IMR-90 (cell line): ENCODE measurements around the gene RFC3. TPM values are rescaled to one million over a fixed set of nuclear protein-coding genes. Genes with fewer than 3 reads are reported as not detected.

Experiments used
- ATAC-seq: fragments of 200-7000 bp; cut with Tn5 transposase; 2 replicates; pipeline ENCODE4 v1.9.1; 2020; ENCODE audit warnings: low read depth, mild to moderate bottlenecking, moderate library complexity
- BruUV-seq: library from RNA; stranded (reverse); fragments of 400-500 nt; replicated peaks from 2 replicates; lab custom pipeline; 2021; lab: Mats Ljungman, UMichigan
- CTCF ChIA-PET: fragments of 300-600 bp; formaldehyde crosslinking; extraction: SDS; loops from one replicate; lab custom pipeline; 2021; ENCODE audit warnings: antibody characterized with exemption; lab: Yijun Ruan, JAX
- POLR2A ChIA-PET: fragments of 300-600 bp; sonication (Branson Sonifier 250); formaldehyde crosslinking; loops from one replicate; lab custom pipeline; 2022; ENCODE audit warnings: antibody characterized with exemption; ENCODE audit not compliant: unreplicated experiment; lab: Charles Lee
- DNase-seq: peaks from one replicate; pipeline ENCODE4 v3.0.0; 2013
- H2AFZ ChIP-seq: replicated peaks from 2 replicates; pipeline ENCODE3; 2013; ENCODE audit warnings: low read length, mild to moderate bottlenecking; ENCODE audit not compliant: poor library complexity
- H2AK5ac ChIP-seq: 2 replicates; pipeline ENCODE4 v1.6.1; 2013; ENCODE audit warnings: low read depth, low read length, inconsistent platforms
- H2AK9ac ChIP-seq: replicated peaks from 2 replicates; pipeline ENCODE3; 2013; ENCODE audit warnings: mild to moderate bottlenecking, low read depth, low read length, moderate library complexity; ENCODE audit not compliant: poor library complexity
- H2BK120ac ChIP-seq: 2 replicates; pipeline ENCODE4 v1.6.1; 2013; ENCODE audit warnings: low read depth, low read length, inconsistent platforms
- H2BK15ac ChIP-seq: 3 replicates; pipeline ENCODE4 v1.6.1; 2013; ENCODE audit warnings: low read depth, low read length, inconsistent platforms
- H2BK20ac ChIP-seq: 2 replicates; pipeline ENCODE4 v1.6.1; 2013; ENCODE audit warnings: low read depth, mild to moderate bottlenecking, inconsistent platforms, low read length, moderate library complexity
- H2BK5ac ChIP-seq: 2 replicates; pipeline ENCODE4 v1.6.1; 2013; ENCODE audit warnings: mild to moderate bottlenecking, low read depth, low read length, inconsistent platforms; ENCODE audit not compliant: poor library complexity, severe bottlenecking
- H3K14ac ChIP-seq: replicated peaks from 2 replicates; pipeline ENCODE4 v1.6.1; 2013; ENCODE audit warnings: low read depth, low read length, inconsistent platforms
- H3K18ac ChIP-seq: 2 replicates; pipeline ENCODE4 v1.6.1; 2013; ENCODE audit warnings: low read depth, low read length, control low read depth
- H3K23ac ChIP-seq: 2 replicates; pipeline ENCODE4 v1.6.1; 2013; ENCODE audit warnings: low read depth, low read length, inconsistent platforms
- H3K27ac ChIP-seq: 2 replicates; pipeline ENCODE4 v1.5.1; 2013; ENCODE audit warnings: mild to moderate bottlenecking, control low read depth, low read length; ENCODE audit not compliant: insufficient read depth
- H3K27me3 ChIP-seq: 2 replicates; pipeline ENCODE4 v1.6.1; 2013; ENCODE audit warnings: low read length; ENCODE audit not compliant: control insufficient read depth, insufficient read depth
- H3K36me3 ChIP-seq: 2 replicates; pipeline ENCODE4 v1.6.1; 2013; ENCODE audit warnings: low read length, mixed read lengths; ENCODE audit not compliant: control insufficient read depth, insufficient read depth
- H3K4ac ChIP-seq: 2 replicates; pipeline ENCODE4 v1.6.1; 2013; ENCODE audit warnings: low read depth, low read length, inconsistent platforms
- H3K4me1 ChIP-seq: 2 replicates; pipeline ENCODE4 v1.6.1; 2013; ENCODE audit warnings: low read length, mixed read lengths; ENCODE audit not compliant: control insufficient read depth, insufficient read depth
- H3K4me2 ChIP-seq: 2 replicates; pipeline ENCODE4 v1.6.1; 2013; ENCODE audit warnings: low read depth, mild to moderate bottlenecking, control low read depth, low read length, moderate library complexity
- H3K4me3 ChIP-seq: 2 replicates; pipeline ENCODE4 v1.5.1; 2013; ENCODE audit warnings: low read depth, mild to moderate bottlenecking, control low read depth, low read length, moderate library complexity; ENCODE audit not compliant: insufficient read depth
- H3K56ac ChIP-seq: 2 replicates; pipeline ENCODE4 v1.6.1; 2013; ENCODE audit warnings: low read length, inconsistent platforms; ENCODE audit not compliant: insufficient read depth; ENCODE audit errors: extremely low read depth
- H3K79me1 ChIP-seq, 2 experiments: 2 replicates each; pipeline ENCODE4 v1.6.1; 2013; ENCODE audit warnings: low read length in 2 of 2, inconsistent platforms in 1 of 2, low read depth in 1 of 2
- H3K9ac ChIP-seq: 2 replicates; pipeline ENCODE4 v1.6.1; 2013; ENCODE audit warnings: low read depth, low read length, control low read depth
- H3K9me1 ChIP-seq: 2 replicates; pipeline ENCODE4 v1.6.1; 2013; ENCODE audit warnings: low read length, inconsistent platforms; ENCODE audit not compliant: insufficient read depth
- H3K9me3 ChIP-seq: 2 replicates; pipeline ENCODE4 v1.6.1; 2013; ENCODE audit warnings: low read length; ENCODE audit not compliant: control insufficient read depth, insufficient read depth
- H4K20me1 ChIP-seq: 2 replicates; pipeline ENCODE4 v1.6.1; 2013; ENCODE audit warnings: low read length, inconsistent platforms; ENCODE audit not compliant: insufficient read depth
- H4K5ac ChIP-seq: 2 replicates; pipeline ENCODE4 v1.6.1; 2013; ENCODE audit warnings: mild to moderate bottlenecking, low read depth, low read length, control low read depth
- H4K8ac ChIP-seq, 2 experiments: 2 replicates each; pipeline ENCODE4 v1.6.1; 2013; ENCODE audit warnings: low read depth in 2 of 2, low read length in 2 of 2, control low read depth in 1 of 2, inconsistent platforms in 1 of 2
- H4K91ac ChIP-seq: 2 replicates; pipeline ENCODE4 v1.6.1; 2013; ENCODE audit warnings: low read depth, low read length, inconsistent platforms; ENCODE audit not compliant: insufficient read depth
- CEBPB ChIP-seq: IDR thresholded peaks from 2 replicates; pipeline ENCODE4 v1.6.1; 2012; ENCODE audit warnings: low read depth, low read length, improper control_type of control experiment
- CTCF ChIP-seq: conservative IDR thresholded peaks from 2 replicates; pipeline ENCODE4 v1.5.1; 2012; ENCODE audit warnings: mild to moderate bottlenecking, low read depth, low read length, improper control_type of control experiment
- FOS ChIP-seq: fragments of 150-350 bp; IDR thresholded peaks from 2 replicates; pipeline ENCODE4 v1.6.1; 2016; ENCODE audit warnings: low read depth, low read length
- NFE2L2 ChIP-seq: fragments of 150-350 bp; IDR thresholded peaks from 2 replicates; pipeline ENCODE4 v1.6.1; 2016; ENCODE audit warnings: low read depth, mild to moderate bottlenecking, low read length
- RAD21 ChIP-seq: IDR thresholded peaks from 2 replicates; pipeline ENCODE4 v1.6.1; 2012; ENCODE audit warnings: low read length, improper control_type of control experiment
- SMC3 ChIP-seq: fragments of 150-350 bp; IDR thresholded peaks from 2 replicates; pipeline ENCODE4 v1.6.1; 2016; ENCODE audit warnings: low read depth, mild to moderate bottlenecking, antibody characterized with exemption, low read length, moderate library complexity
- WGBS, 2 experiments: methylation state at CpG; one replicate each; pipeline versions ENCODE4 v1.1.5 to v1.1.7; 2013; ENCODE audit warnings: missing lambda C conversion rate in 2 of 2; ENCODE audit not compliant: insufficient read length in 1 of 2; ENCODE audit errors: extremely low coverage in 2 of 2; 5-methylcytosine and 5-hydroxymethylcytosine counted together
- dilution Hi-C: fragments of 300-500 bp; cut with HindIII; formaldehyde crosslinking; loops from one replicate; pipeline ENCODE4 v1.14.3; 2018; ENCODE audit warnings: low sequenced_read_pairs; ENCODE audit not compliant: unreplicated experiment
- in situ Hi-C: fragments of 300-500 bp; cut with MboI; formaldehyde crosslinking; loops from 3 replicates; pipeline ENCODE4 v1.14.3; 2019; ENCODE audit warnings: low sequenced_read_pairs, inconsistent platforms, mixed read lengths
- intact Hi-C: fragments of 100-400 bp; cut with micrococcal nuclease; formaldehyde crosslinking; loops from 2 replicates; pipeline ENCODE4 v1.10.0; 2022
- polyA plus RNA-seq, 3 experiments: library from polyadenylated mRNA; depleted of rRNA; stranded (reverse); fragments of >200 nt; gene quantifications; 2 replicates each; pipeline ENCODE4 v1.2.3, GENCODE V29; 2012; ENCODE audit warnings: low replicate concordance in 1 of 3
- total RNA-seq: library from RNA; depleted of rRNA; stranded (reverse); fragments of >200 nt; gene quantifications from 2 replicates; pipeline ENCODE4 v1.2.3, GENCODE V29; 2012

The RFC3 gene
- total and polyA plus RNA-seq, 2 of the 4 experiments (the other 2 are of a cell fraction), result 9.8 to 12.9 TPM

GRCh38 chr13:33838647-33839046 is 20.7 kb downstream of the RFC3 start:
- Histone ChIP-seq H2BK120ac (no peak overlapping the region), H2BK20ac (no peak overlapping the region), H3K4ac (no peak overlapping the region), H4K8ac (no peak overlapping the region), H2BK15ac (no peak overlapping the region), H3K56ac (no peak overlapping the region), H3K4me1 (no peaks in the 10 kb centered on the region), H3K14ac (no peak overlapping the region), H4K91ac (no peak overlapping the region), H3K36me3 (no peaks in the 10 kb centered on the region), H3K18ac (no peak overlapping the region), H3K4me2 (peak overlapping the region; percentile 27), H2AFZ (no peak overlapping the region), H3K79me1 (no peaks in the 10 kb centered on the region), H4K5ac (no peak overlapping the region), H3K4me3 (no peak overlapping the region), H2AK5ac (no peak overlapping the region), H3K23ac (no peak overlapping the region), H2BK5ac (no peak overlapping the region), H3K9me3 (no peaks in the 10 kb centered on the region), H3K9ac (no peak overlapping the region), H3K27me3 (no peaks in the 10 kb centered on the region), H3K27ac (no peak overlapping the region), H3K9me1 (no peaks in the 10 kb centered on the region; the same call in 1 of the 2 replicates), H4K20me1 (no peaks in the 10 kb centered on the region), H2AK9ac (no peak overlapping the region)
- WGBS, 2 experiments, result no CpG with 5 or more reads among the region's 4 CpGs
- dilution Hi-C loops (no loop called here), intact Hi-C loops (no loop called here), in situ Hi-C loops (no loop called here)
- DNase-seq (peak; percentile 8), ATAC-seq (peak; percentile 32; the same call in 1 of the 2 replicates)
- ChIA-PET POLR2A (no interaction called here), CTCF (no interaction called here)
- no TSS peak for BruUV-seq
- TF ChIP-seq NFE2L2 (no peak), CEBPB (peak; percentile 84), FOS (no peak), SMC3 (no peak), CTCF (no peak), RAD21 (no peak)
